ENCODE results near the gene SPATA3. TPM values are rescaled to one million over a fixed set of nuclear protein-coding genes. Genes with fewer than 3 reads are reported as not detected.

Gene SPATA3
- total and polyA plus RNA-seq, 2 of the 13 experiments (the other 11 are each of a cell fraction or from before 2014, with no cell fraction given), result not detected

DNA sequence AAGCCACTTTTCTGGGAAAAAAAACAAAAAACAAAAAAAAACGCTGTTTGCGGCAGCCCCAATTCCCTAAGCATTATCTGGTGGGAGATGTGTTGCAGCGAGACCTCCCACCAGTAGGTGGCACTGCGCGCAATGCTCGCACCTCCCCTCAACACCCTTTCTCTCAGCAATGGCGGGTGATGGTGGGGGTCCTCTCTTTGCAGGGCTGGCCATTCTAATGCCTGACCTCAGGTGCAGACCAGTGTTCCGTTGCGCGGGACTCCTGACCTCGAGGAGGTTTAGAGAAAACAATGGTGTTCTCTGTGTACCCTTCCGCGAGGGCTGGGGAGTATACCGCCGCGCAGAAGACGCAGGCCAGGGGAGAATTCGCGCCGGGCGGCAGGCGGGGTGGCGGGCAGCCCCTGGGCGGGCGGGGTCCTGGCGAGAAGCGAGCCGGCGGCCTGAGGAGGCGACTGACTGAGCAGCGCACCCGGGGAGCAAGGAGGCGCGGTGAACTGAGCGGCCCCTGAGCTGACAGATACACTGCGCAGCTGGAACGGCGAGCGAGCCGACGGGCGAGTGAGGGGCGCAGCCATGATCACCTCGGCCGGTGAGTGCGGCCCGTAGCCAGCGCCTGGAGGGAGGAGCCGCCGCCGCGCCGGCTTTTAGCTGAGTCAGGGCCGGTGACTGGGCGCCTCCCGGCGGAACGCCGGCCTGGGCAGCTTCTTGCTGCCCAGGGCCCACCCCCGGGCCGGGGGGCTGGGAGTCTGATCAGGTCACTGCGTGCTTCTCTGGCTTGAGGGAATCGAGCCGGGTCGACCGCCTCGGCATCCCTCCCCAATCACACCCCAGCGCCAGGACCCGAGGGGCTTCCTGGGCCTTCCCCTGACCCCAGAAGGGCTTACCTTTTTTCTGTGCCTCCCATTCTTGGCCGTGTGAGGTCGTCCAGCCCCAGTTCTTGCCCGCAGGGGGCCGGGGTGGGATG lies 60.8 kb downstream of the SPATA3 start, which contains the start of gene PSMD1 (continued):
- TF ChIP-seq, protein P1, sequence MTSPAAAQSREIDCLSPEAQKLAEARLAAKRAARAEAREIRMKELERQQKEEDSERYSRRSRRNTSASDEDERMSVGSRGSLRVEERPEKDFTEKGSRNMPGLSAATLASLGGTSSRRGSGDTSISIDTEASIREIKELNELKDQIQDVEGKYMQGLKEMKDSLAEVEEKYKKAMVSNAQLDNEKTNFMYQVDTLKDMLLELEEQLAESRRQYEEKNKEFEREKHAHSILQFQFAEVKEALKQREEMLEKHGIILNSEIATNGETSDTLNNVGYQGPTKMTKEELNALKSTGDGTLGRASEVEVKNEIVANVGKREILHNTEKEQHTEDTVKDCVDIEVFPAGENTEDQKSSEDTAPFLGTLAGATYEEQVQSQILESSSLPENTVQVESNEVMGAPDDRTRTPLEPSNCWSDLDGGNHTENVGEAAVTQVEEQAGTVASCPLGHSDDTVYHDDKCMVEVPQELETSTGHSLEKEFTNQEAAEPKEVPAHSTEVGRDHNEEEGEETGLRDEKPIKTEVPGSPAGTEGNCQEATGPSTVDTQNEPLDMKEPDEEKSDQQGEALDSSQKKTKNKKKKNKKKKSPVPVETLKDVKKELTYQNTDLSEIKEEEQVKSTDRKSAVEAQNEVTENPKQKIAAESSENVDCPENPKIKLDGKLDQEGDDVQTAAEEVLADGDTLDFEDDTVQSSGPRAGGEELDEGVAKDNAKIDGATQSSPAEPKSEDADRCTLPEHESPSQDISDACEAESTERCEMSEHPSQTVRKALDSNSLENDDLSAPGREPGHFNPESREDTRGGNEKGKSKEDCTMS (CRISPR knock-in tag; conservative IDR thresholded peaks at IDR 0.05), result 0 out of 2 replicates have a peak, but pooled peaks have one; percentile 29
- peak; percentile 52 for TF ChIP-seq SOX5 (CRISPR knock-in tag; IDR thresholded peaks at IDR 0.05; ENCODE audit: borderline replicate concordance)
- TF ChIP-seq MED1 (CRISPR knock-in tag; IDR thresholded peaks at IDR 0.05), result peak; percentile 40
- no peak for TF ChIP-seq KDM1A (CRISPR knock-in tag; IDR thresholded peaks at IDR 0.05)
- 0 out of 2 replicates have a peak, but pooled peaks have one; percentile 4 for TF ChIP-seq RFX3 (CRISPR knock-in tag; IDR thresholded peaks at IDR 0.05)
- TF ChIP-seq DNMT3B (CRISPR knock-in tag; conservative IDR thresholded peaks at IDR 0.05), result no peak
- no peak; the same call in 1 of the 2 replicates for TF ChIP-seq MYNN (CRISPR knock-in tag; IDR thresholded peaks at IDR 0.05; ENCODE audit: low read depth)
- TF ChIP-seq NFYC (CRISPR knock-in tag; IDR thresholded peaks at IDR 0.05), result no peak
- TF ChIP-seq ZNF672 (CRISPR knock-in tag; IDR thresholded peaks at IDR 0.05), result no peak
- TF ChIP-seq PITX1 (CRISPR knock-in tag; IDR thresholded peaks at IDR 0.05), result no peak
- no peak for TF ChIP-seq MED13 (CRISPR knock-in tag; IDR thresholded peaks at IDR 0.05)
- TF ChIP-seq ZBTB43 (CRISPR knock-in tag; conservative IDR thresholded peaks at IDR 0.05), result no peak
- no peak for TF ChIP-seq SOX13 (IDR thresholded peaks at IDR 0.05)
- peak; percentile 27 to 63; a peak in 2 of 4 replicates for TF ChIP-seq SOX13 (CRISPR knock-in tag; conservative IDR thresholded peaks at IDR 0.05 in 1 of 2, IDR thresholded peaks at IDR 0.05 in 1 of 2)
- TF ChIP-seq ZNF20 (CRISPR knock-in tag; IDR thresholded peaks at IDR 0.05), result no peak
- peak; percentile 88 for TF ChIP-seq KAT7 (CRISPR knock-in tag; IDR thresholded peaks at IDR 0.05; ENCODE audit: borderline replicate concordance)
- TF ChIP-seq ZBTB26 (CRISPR knock-in tag; IDR thresholded peaks at IDR 0.05; ENCODE audit: borderline replicate concordance), result peak; percentile 50; the same call in 1 of the 2 replicates
- TF ChIP-seq RAD21 (CRISPR knock-in tag; IDR thresholded peaks at IDR 0.05), result peak; percentile 62
- 0 out of 2 replicates have a peak, but pooled peaks have one; percentile 61 for TF ChIP-seq NAIF1 (CRISPR knock-in tag; IDR thresholded peaks at IDR 0.05; ENCODE audit: borderline replicate concordance)
- TF ChIP-seq PHF5A (CRISPR knock-in tag; IDR thresholded peaks at IDR 0.05; ENCODE audit: low read depth, unreplicated experiment), result no peak
- peak; percentile 91; the same call in 1 of the 2 replicates for TF ChIP-seq ZNF572 (CRISPR knock-in tag; IDR thresholded peaks at IDR 0.05)
- no peak for TF ChIP-seq ARID2 (CRISPR knock-in tag; IDR thresholded peaks at IDR 0.05; ENCODE audit: borderline replicate concordance)
- no peak for TF ChIP-seq REL (CRISPR knock-in tag; conservative IDR thresholded peaks at IDR 0.05)
- TF ChIP-seq MAFK (conservative IDR thresholded peaks at IDR 0.05 in 1 of 2, IDR thresholded peaks at IDR 0.05 in 1 of 2; ENCODE audit: low read length in 2 of 2), result peak; percentile 75 to 81
- TF ChIP-seq NRL (CRISPR knock-in tag; IDR thresholded peaks at IDR 0.05; ENCODE audit: borderline replicate concordance), result peak; percentile 50; the same call in 1 of the 2 replicates
